ENCODE data around the gene NTRK2.

GRCh38 chr9:84711398-84711777, 41.9 kb downstream of the NTRK2 start:
- TF ChIP-seq, protein P1, sequence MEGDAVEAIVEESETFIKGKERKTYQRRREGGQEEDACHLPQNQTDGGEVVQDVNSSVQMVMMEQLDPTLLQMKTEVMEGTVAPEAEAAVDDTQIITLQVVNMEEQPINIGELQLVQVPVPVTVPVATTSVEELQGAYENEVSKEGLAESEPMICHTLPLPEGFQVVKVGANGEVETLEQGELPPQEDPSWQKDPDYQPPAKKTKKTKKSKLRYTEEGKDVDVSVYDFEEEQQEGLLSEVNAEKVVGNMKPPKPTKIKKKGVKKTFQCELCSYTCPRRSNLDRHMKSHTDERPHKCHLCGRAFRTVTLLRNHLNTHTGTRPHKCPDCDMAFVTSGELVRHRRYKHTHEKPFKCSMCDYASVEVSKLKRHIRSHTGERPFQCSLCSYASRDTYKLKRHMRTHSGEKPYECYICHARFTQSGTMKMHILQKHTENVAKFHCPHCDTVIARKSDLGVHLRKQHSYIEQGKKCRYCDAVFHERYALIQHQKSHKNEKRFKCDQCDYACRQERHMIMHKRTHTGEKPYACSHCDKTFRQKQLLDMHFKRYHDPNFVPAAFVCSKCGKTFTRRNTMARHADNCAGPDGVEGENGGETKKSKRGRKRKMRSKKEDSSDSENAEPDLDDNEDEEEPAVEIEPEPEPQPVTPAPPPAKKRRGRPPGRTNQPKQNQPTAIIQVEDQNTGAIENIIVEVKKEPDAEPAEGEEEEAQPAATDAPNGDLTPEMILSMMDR (IDR thresholded peaks at IDR 0.05), result no peak
- TF ChIP-seq EZH2 (IDR thresholded peaks at IDR 0.05) (no peak), EZH2phosphoT487 (IDR thresholded peaks at IDR 0.05) (no peak)

Data from neural progenitor cell (in vitro differentiated cells).